ENCODE results near the gene CGB1.
"Not testable (repeated sequence)": the region's sequence is repeated elsewhere in the genome, so short reads cannot be mapped to it uniquely, and the experiment has no call there.

Gene CGB1

GRCh38 chr19:49057636-49058234 is 21.0 kb upstream of the CGB1 start, which contains the start of gene CGB7:
Gene CGB7, minus strand, starts transcription at chr19:49057749. Its CDS starts 2,374 bp downstream, at chr19:49055375.
- DNase-seq (ENCODE audit: low read depth), result no peak

GRCh38 chr19:49056902-49057596 is 20.4 kb upstream of the CGB1 start:
- DNase-seq (ENCODE audit: low read depth), result not testable (repeated sequence)

- DNase-seq (ENCODE audit: low read depth), result peak; percentile 41
Observed at GRCh38 chr19:49056101-49056901, 19.6 kb upstream of the CGB1 start.

- DNase-seq (ENCODE audit: low read depth), result not testable (repeated sequence)
Observed at GRCh38 chr19:49050376-49051033, 13.8 kb upstream of the CGB1 start.

GRCh38 chr19:49049834-49050233 is 13.1 kb upstream of the CGB1 start:
- DNase-seq (ENCODE audit: low read depth), result not testable (repeated sequence)

GRCh38 chr19:49049011-49049410 is 12.3 kb upstream of the CGB1 start, which contains the start of gene CGB8:
Gene CGB8, minus strand, starts transcription at chr19:49049111. Its CDS starts 372 bp downstream, at chr19:49048739.
- DNase-seq (ENCODE audit: low read depth), result not testable (repeated sequence)

- not testable (repeated sequence) for DNase-seq (ENCODE audit: low read depth)
Observed at GRCh38 chr19:49043548-49043947, 6.9 kb upstream of the CGB1 start, which contains the start of gene CGB5. Gene CGB5, plus strand, starts transcription at chr19:49043848. Its CDS starts 362 bp downstream, at chr19:49044210.

- DNase-seq (ENCODE audit: low read depth), result not testable (repeated sequence)
Observed at GRCh38 chr19:49042666-49043065, 6.0 kb upstream of the CGB1 start.

GRCh38 chr19:49042177-49042576 is 5.5 kb upstream of the CGB1 start:
- no peak for DNase-seq (ENCODE audit: low read depth)

GRCh38 chr19:49039736-49040135 is 3.0 kb upstream of the CGB1 start:
- not testable (repeated sequence) for DNase-seq (ENCODE audit: low read depth)

- not testable (repeated sequence) for DNase-seq (ENCODE audit: low read depth)
Observed at GRCh38 chr19:49038557-49039276, 2.0 kb upstream of the CGB1 start.

- DNase-seq (ENCODE audit: low read depth), result not testable (repeated sequence)
Observed at GRCh38 chr19:49038111-49038510, 1.4 kb upstream of the CGB1 start.

- DNase-seq (ENCODE audit: low read depth), result peak; percentile 57
Observed at GRCh38 chr19:49031642-49032301, 4.9 kb downstream of the CGB1 start, which contains the start of gene CGB2. Gene CGB2, plus strand, starts transcription at chr19:49031890. Its CDS starts 206 bp downstream, at chr19:49032096.

- DNase-seq (ENCODE audit: low read depth), result not testable (repeated sequence)
Observed at GRCh38 chr19:49030323-49030722, 6.4 kb downstream of the CGB1 start.

GRCh38 chr19:49029749-49030148 is 6.9 kb downstream of the CGB1 start:
- DNase-seq (ENCODE audit: low read depth), result not testable (repeated sequence)

GRCh38 chr19:49028686-49029085 is 8.0 kb downstream of the CGB1 start:
- not testable (repeated sequence) for DNase-seq (ENCODE audit: low read depth)

- DNase-seq (ENCODE audit: low read depth), result not testable (repeated sequence)
Observed at GRCh38 chr19:49025599-49025998, 11.1 kb downstream of the CGB1 start.

- not testable (repeated sequence) for DNase-seq (ENCODE audit: low read depth)
Observed at GRCh38 chr19:49025088-49025487, 11.6 kb downstream of the CGB1 start.

- not testable (repeated sequence) for DNase-seq (ENCODE audit: low read depth)
Observed at GRCh38 chr19:49024233-49024632, 12.5 kb downstream of the CGB1 start, which contains the start of gene CGB3. Gene CGB3, minus strand, starts transcription at chr19:49024333. Its CDS starts 362 bp downstream, at chr19:49023971.

GRCh38 chr19:49022116-49022515 is 14.6 kb downstream of the CGB1 start:
- no peak for DNase-seq (ENCODE audit: low read depth)

Data from activated T-helper 9 cell treated with anti-CD3 and anti-CD28 coated beads, Interleukin-2, amount 50 U/mL, for 16 hours (primary cell).